Measurements from ENCODE around the gene TBKBP1.

The TBKBP1 gene

GRCh38 chr17:47701608-47702007, 7.6 kb downstream of the TBKBP1 start:
- no peak for DNase-seq (ENCODE audit: low read depth)
- no peaks in the 10 kb centered on the region for H3K27me3 ChIP-seq (replicated peaks; ENCODE audit: control insufficient read depth, insufficient read depth, low read length)
- H3K36me3 ChIP-seq (ENCODE audit: control insufficient read depth, insufficient read depth, low read length, severe bottlenecking) = peaks cover 55% of the 10 kb centered on the region
- H3K9ac ChIP-seq (ENCODE audit: low read length) = no peak overlapping the region
- H3K4me3 ChIP-seq (ENCODE audit: low read length) = no peak overlapping the region
- peaks cover 5% of the 10 kb centered on the region for H3K4me1 ChIP-seq (ENCODE audit: control insufficient read depth, insufficient read depth, low read length)
- H3K9me3 ChIP-seq (ENCODE audit: control insufficient read depth, low read length) = no peaks in the 10 kb centered on the region

- no peak for DNase-seq (ENCODE audit: low read depth)
- Histone ChIP-seq H3K9ac (ENCODE audit: low read length) (no peak overlapping the region), H3K27me3 (replicated peaks; ENCODE audit: control insufficient read depth, insufficient read depth, low read length) (no peaks in the 10 kb centered on the region), H3K4me3 (ENCODE audit: low read length) (no peak overlapping the region), H3K9me3 (ENCODE audit: control insufficient read depth, low read length) (no peaks in the 10 kb centered on the region), H3K4me1 (ENCODE audit: control insufficient read depth, insufficient read depth, low read length) (peaks cover 11% of the 10 kb centered on the region), H3K36me3 (ENCODE audit: control insufficient read depth, insufficient read depth, low read length, severe bottlenecking) (peaks cover 49% of the 10 kb centered on the region)
Observed at GRCh38 chr17:47702391-47702995, 8.5 kb downstream of the TBKBP1 start.

- no peak for DNase-seq (ENCODE audit: low read depth)
Observed at GRCh38 chr17:47703191-47703591, 9.2 kb downstream of the TBKBP1 start.

GRCh38 chr17:47703671-47704070, 9.7 kb downstream of the TBKBP1 start:
- peaks cover 11% of the 10 kb centered on the region for H3K4me1 ChIP-seq (ENCODE audit: control insufficient read depth, insufficient read depth, low read length)
- no peaks in the 10 kb centered on the region for H3K27me3 ChIP-seq (replicated peaks; ENCODE audit: control insufficient read depth, insufficient read depth, low read length)
- no peaks in the 10 kb centered on the region for H3K9me3 ChIP-seq (ENCODE audit: control insufficient read depth, low read length)
- H3K36me3 ChIP-seq (ENCODE audit: control insufficient read depth, insufficient read depth, low read length, severe bottlenecking) = peaks cover 45% of the 10 kb centered on the region
- no peak for DNase-seq (ENCODE audit: low read depth)
- H3K9ac ChIP-seq (ENCODE audit: low read length) = no peak overlapping the region
- no peak overlapping the region for H3K4me3 ChIP-seq (ENCODE audit: low read length)

More at GRCh38 chr17:47703191-47703591, 9.2 kb downstream of the TBKBP1 start:
- no peak overlapping the region for H3K4me3 ChIP-seq (ENCODE audit: low read length)
- H3K9ac ChIP-seq (ENCODE audit: low read length) = no peak overlapping the region
- H3K9me3 ChIP-seq (ENCODE audit: control insufficient read depth, low read length) = no peaks in the 10 kb centered on the region
- H3K4me1 ChIP-seq (ENCODE audit: control insufficient read depth, insufficient read depth, low read length) = peaks cover 11% of the 10 kb centered on the region
- H3K27me3 ChIP-seq (replicated peaks; ENCODE audit: control insufficient read depth, insufficient read depth, low read length) = no peaks in the 10 kb centered on the region
- H3K36me3 ChIP-seq (ENCODE audit: control insufficient read depth, insufficient read depth, low read length, severe bottlenecking) = peaks cover 49% of the 10 kb centered on the region

GRCh38 chr17:47704116-47704515, 10.2 kb downstream of the TBKBP1 start:
- DNase-seq (ENCODE audit: low read depth) = no peak
- Histone ChIP-seq H3K9me3 (ENCODE audit: control insufficient read depth, low read length) (no peaks in the 10 kb centered on the region), H3K36me3 (ENCODE audit: control insufficient read depth, insufficient read depth, low read length, severe bottlenecking) (peaks cover 42% of the 10 kb centered on the region), H3K27me3 (replicated peaks; ENCODE audit: control insufficient read depth, insufficient read depth, low read length) (no peaks in the 10 kb centered on the region), H3K4me3 (ENCODE audit: low read length) (no peak overlapping the region), H3K9ac (ENCODE audit: low read length) (no peak overlapping the region), H3K4me1 (ENCODE audit: control insufficient read depth, insufficient read depth, low read length) (peaks cover 11% of the 10 kb centered on the region)

GRCh38 chr17:47704736-47705135, 10.8 kb downstream of the TBKBP1 start:
- peaks cover 11% of the 10 kb centered on the region for H3K4me1 ChIP-seq (ENCODE audit: control insufficient read depth, insufficient read depth, low read length)
- no peak overlapping the region for H3K4me3 ChIP-seq (ENCODE audit: low read length)
- H3K36me3 ChIP-seq (ENCODE audit: control insufficient read depth, insufficient read depth, low read length, severe bottlenecking) = peaks cover 39% of the 10 kb centered on the region
- H3K9ac ChIP-seq (ENCODE audit: low read length) = no peak overlapping the region
- DNase-seq (ENCODE audit: low read depth) = no peak
- H3K9me3 ChIP-seq (ENCODE audit: control insufficient read depth, low read length) = no peaks in the 10 kb centered on the region
- H3K27me3 ChIP-seq (replicated peaks; ENCODE audit: control insufficient read depth, insufficient read depth, low read length) = no peaks in the 10 kb centered on the region

- peaks cover 11% of the 10 kb centered on the region for H3K4me1 ChIP-seq (ENCODE audit: control insufficient read depth, insufficient read depth, low read length)
- H3K9ac ChIP-seq (ENCODE audit: low read length) = no peak overlapping the region
- peaks cover 41% of the 10 kb centered on the region for H3K36me3 ChIP-seq (ENCODE audit: control insufficient read depth, insufficient read depth, low read length, severe bottlenecking)
- H3K4me3 ChIP-seq (ENCODE audit: low read length) = no peak overlapping the region
- no peaks in the 10 kb centered on the region for H3K9me3 ChIP-seq (ENCODE audit: control insufficient read depth, low read length)
- H3K27me3 ChIP-seq (replicated peaks; ENCODE audit: control insufficient read depth, insufficient read depth, low read length) = no peaks in the 10 kb centered on the region
- DNase-seq (ENCODE audit: low read depth) = no peak
Observed at GRCh38 chr17:47705536-47706530, 11.9 kb downstream of the TBKBP1 start.

GRCh38 chr17:47707056-47707804, 13.3 kb downstream of the TBKBP1 start:
- no peak for DNase-seq (ENCODE audit: low read depth)
- H3K9me3 ChIP-seq (ENCODE audit: control insufficient read depth, low read length) = no peaks in the 10 kb centered on the region
- no peaks in the 10 kb centered on the region for H3K27me3 ChIP-seq (replicated peaks; ENCODE audit: control insufficient read depth, insufficient read depth, low read length)
- no peak overlapping the region for H3K4me3 ChIP-seq (ENCODE audit: low read length)
- no peak overlapping the region for H3K9ac ChIP-seq (ENCODE audit: low read length)
- peaks cover 27% of the 10 kb centered on the region for H3K36me3 ChIP-seq (ENCODE audit: control insufficient read depth, insufficient read depth, low read length, severe bottlenecking)
- H3K4me1 ChIP-seq (ENCODE audit: control insufficient read depth, insufficient read depth, low read length) = peaks cover 11% of the 10 kb centered on the region

GRCh38 chr17:47707884-47708283, 13.9 kb downstream of the TBKBP1 start:
- Histone ChIP-seq H3K36me3 (ENCODE audit: control insufficient read depth, insufficient read depth, low read length, severe bottlenecking) (peaks cover 27% of the 10 kb centered on the region), H3K9me3 (ENCODE audit: control insufficient read depth, low read length) (no peaks in the 10 kb centered on the region), H3K4me1 (ENCODE audit: control insufficient read depth, insufficient read depth, low read length) (peaks cover 11% of the 10 kb centered on the region), H3K9ac (ENCODE audit: low read length) (no peak overlapping the region), H3K27me3 (replicated peaks; ENCODE audit: control insufficient read depth, insufficient read depth, low read length) (peaks cover 1% of the 10 kb centered on the region), H3K4me3 (ENCODE audit: low read length) (no peak overlapping the region)
- DNase-seq (ENCODE audit: low read depth) = no peak

- no peaks in the 10 kb centered on the region for H3K9me3 ChIP-seq (ENCODE audit: control insufficient read depth, low read length)
- H3K9ac ChIP-seq (ENCODE audit: low read length) = no peak overlapping the region
- no peak overlapping the region for H3K4me3 ChIP-seq (ENCODE audit: low read length)
- peaks cover 27% of the 10 kb centered on the region for H3K36me3 ChIP-seq (ENCODE audit: control insufficient read depth, insufficient read depth, low read length, severe bottlenecking)
- no peak for DNase-seq (ENCODE audit: low read depth)
- H3K4me1 ChIP-seq (ENCODE audit: control insufficient read depth, insufficient read depth, low read length) = peaks cover 11% of the 10 kb centered on the region
- H3K27me3 ChIP-seq (replicated peaks; ENCODE audit: control insufficient read depth, insufficient read depth, low read length) = peaks cover 6% of the 10 kb centered on the region
Observed at GRCh38 chr17:47708312-47708863, 14.4 kb downstream of the TBKBP1 start.
